Esophagus squamous epithelium (tissue), 4 donors: Measurements from ENCODE around the gene TGFBR3.

Experiments
- CTCF ChIP-seq, 6 experiments: fragments of 450-650 bp in 4 of 6; fragments of 200-600 bp in 2 of 6; sonication (generic) in 2 of 6; IDR thresholded peaks; one replicate each; pipeline ENCODE4 v1.5.1; 2016 to 2019; ENCODE audit warnings: antibody characterized with exemption in 6 of 6, mild to moderate bottlenecking in 4 of 6, moderate library complexity in 4 of 6
- POLR2A ChIP-seq, 4 donors: fragments of 450-650 bp; IDR thresholded peaks; one replicate each; pipeline ENCODE4 v1.6.1; 2017; ENCODE audit warnings: antibody characterized with exemption in 4 of 4, mild to moderate bottlenecking in 4 of 4, moderate library complexity in 3 of 4

GRCh38 chr1:91883470-91883869 lies 2.5 kb downstream of the TGFBR3 start:
- TF ChIP-seq CTCF (IDR thresholded peaks at IDR 0.05), result peak in 4 of 6 experiments; percentile 3 to 54 (median 42)
- no peak for TF ChIP-seq POLR2A (IDR thresholded peaks at IDR 0.05)
